GM19463 (cell line): ENCODE results near the gene TNFRSF1B.
"Not testable (repeated sequence)": the region's sequence is repeated elsewhere in the genome, so short reads cannot be mapped to it uniquely, and the experiment has no call there.

Source experiments
- ATAC-seq: cut with Tn5 transposase; IDR thresholded peaks from one replicate; pipeline ENCODE4 v1.9.1; 2021; ENCODE audit warnings: mild to moderate bottlenecking, moderate library complexity; ENCODE audit not compliant: unreplicated experiment

The TNFRSF1B gene

DNA sequence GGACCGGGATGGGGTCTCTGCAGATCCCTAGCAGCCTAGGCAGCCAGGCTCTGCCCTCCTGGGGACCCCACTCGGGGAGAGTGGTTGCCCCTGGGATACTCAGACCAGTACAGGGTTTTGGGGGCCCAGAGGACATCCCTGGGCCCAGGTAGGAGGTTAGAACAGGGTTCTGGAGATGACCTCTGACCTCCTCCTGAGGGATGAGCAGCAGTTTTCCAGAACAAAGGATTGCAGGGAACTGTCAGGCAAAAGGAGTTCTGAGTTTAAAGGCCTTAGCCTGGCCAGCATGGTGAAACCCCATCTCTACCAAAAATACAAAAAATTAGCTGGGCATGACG lies 42.7 kb downstream of the TNFRSF1B start:
- ATAC-seq, result no peak

DNA sequence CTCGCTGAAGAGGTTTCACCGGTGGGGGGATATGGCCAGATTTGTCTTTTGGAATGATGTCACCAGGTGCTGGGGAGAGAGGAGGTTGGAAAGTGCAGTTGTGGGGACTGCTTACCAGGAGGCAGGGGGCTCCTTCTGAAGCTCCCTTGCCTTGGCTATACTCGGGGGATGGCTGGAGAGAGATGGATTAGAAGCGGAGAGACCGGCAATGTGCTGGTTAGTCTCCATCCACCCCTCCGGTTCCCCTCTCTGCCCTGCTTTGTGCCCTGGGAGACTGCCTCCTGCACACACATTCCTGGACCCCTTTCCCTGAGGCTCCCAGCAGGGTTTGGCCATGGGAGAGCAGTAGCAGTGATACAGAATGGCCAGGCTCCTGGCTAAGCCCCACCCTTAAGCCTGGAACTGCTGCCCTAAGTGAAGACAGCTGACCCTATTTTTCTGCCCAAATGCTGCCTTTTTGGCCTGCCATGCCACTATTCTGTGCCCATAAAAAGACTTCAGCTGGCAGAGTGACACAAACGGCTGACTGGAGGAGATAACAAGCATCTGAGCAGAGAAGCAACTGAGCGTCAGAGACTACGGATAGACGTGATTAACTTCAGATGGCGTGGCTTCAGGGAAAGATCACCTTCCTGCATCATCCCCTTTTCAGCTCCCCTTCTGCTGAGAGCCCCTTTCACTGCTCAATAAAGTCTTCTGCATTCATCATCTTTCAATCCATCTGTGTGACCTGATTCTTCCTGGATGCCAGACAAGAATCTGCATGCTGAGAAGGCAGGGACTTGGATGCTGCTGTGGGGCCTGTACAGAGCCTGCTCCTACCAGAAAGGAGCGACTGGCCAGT lies 48.5 kb downstream of the TNFRSF1B start:
- no peak for ATAC-seq

DNA sequence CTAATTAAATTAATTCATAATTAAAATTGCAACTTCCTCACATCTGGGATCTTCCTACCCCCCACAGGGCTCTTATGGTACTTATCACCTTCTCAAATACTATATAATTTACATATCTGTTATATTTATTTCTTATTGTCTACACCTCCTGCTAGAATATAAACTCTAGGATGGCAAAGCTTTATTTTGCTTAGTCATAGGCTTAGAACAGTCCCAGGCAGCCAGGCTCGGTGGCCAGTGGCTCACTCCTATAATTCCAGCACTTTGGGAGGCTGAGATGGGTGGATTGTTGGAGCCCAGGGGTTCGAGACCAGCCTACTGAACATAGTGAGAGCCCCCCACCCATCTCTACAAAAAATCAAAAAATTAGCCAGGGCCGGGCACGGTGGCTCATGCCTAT lies 53.0 kb downstream of the TNFRSF1B start:
- ATAC-seq, result no peak

DNA sequence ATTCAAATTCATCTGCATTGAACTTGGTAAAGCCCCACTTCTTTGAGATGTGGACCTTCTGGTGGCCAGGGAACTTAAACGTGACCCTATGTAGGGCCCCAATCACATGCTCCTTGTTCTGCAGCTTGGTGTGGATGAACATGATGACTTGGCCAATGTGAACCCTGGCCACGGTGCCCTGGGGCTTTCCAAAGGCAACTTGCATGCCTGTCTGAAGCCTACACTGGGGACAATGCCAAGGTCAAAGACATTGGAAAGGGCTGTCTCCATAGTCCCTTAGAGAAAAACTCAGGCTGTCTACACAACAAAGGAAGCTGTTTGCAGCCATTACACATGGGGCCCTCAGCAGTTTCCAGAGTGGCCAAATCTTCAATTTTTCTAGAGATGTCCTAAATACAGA lies 54.1 kb downstream of the TNFRSF1B start:
- no peak for ATAC-seq

DNA sequence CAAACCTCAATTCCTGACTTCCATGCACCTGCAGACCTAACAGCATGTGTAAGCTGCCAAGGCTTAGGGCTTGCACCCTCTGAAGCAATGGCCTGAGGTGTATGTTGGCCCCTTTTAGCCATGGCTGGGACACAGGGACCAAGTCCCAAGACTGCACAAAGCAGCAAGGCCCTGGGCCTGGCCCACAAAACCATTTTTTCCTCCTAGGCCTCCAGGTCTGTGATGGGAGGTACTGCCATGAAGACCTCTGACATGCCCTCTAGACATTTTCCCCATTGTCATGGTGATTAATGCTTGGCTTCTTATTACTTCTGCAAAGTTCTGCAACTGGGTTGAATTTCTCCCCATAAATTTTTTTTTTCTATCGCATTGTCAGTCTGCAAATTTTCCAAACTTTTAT lies 55.9 kb downstream of the TNFRSF1B start:
- ATAC-seq, result not testable (repeated sequence)

DNA sequence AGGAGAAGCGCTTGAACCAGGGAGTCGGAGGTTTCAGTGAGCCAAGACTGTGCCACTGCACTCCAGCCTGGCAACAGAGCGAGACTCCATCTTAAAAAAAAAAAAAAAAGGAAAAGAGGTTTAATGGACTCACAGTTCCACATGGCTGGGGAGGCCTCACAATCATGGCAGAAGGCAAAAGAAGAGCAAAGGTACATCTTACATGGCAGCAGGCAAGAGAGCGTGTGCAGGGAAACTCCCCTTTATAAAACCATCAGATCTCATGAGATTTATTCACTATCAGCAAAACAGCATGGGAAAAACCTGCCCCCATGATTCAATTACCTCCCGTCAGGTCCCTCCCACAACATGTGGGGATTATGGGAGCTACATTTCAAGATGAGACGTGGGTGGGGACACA lies 57.3 kb downstream of the TNFRSF1B start:
- not testable (repeated sequence) for ATAC-seq

DNA sequence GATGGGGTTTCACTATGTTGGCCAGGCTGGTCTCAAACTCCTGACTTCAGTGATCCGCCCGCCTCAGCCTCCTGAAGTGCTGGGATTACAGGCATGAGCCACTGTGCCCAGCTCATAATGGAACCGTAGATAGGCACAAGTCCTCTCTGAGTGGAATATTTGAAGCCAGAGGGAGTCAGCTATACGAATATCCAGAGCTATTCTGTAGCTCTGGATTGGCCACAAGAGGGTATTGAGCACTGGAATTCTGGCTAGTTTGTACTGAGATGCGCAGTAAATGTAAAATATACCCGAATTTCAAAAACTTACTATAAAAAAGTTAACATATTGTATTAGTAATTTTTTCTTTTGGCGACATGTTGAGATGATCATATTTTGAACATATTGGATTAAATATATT lies 62.2 kb downstream of the TNFRSF1B start:
- no peak for ATAC-seq

DNA sequence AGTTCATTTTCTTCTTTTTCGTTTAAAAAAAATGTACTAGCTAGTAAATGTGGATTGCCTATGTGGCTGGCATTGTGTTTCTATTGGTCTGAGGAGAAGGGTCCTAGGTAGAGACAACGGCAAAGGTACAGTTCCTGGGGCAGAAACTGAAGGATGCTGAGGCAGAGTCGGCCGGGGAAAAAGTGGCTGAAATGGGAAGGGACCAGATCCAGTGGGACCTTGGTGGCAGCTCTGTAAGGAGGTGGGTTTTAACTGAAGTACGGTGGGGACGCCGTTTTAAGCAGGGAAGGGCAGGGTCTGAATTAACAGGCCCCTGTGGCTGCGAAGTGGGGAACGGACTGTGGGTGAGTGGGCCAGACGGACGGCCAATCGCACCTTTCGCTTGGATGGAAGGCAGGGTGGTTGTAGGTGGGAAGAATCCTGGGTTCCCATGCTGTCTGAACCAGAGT lies 62.6 kb downstream of the TNFRSF1B start:
- no peak for ATAC-seq

DNA sequence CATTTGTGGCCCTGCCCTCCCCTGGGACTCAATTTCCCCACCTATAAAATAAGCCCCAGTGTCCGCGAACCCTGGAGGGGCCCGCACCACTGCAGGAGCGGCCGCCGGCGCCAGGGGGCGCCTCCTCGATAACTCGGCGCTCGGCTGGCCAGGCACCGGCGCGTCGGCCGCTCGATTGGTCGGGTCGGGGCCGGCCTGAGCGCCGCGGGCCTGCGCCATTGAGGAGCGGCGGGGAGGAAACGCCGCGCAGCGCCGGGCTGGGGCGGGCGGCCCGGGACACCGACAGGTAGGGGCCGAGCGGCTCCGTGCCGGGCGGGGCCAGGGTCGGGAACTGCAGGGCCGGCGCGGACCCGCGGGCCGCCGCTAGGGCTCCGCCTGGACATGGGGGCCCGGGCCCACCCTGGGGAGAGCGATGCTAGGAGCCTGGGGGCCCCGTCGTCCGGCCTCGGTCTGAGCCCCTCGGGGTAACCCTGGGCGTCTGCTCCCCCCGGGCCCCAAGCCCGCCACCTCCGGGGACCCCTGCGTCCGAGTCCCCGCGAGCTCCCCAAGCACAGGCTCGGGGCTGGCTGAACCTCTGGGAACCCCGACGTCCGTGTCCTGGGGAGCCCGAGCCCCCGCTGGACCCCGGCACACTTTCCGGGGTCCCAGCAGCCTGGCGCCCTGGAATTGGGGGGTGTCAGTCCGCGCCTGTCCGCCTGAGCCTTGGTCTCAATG lies 63.2 kb downstream of the TNFRSF1B start, which contains the start of gene VPS13D:
TSS of gene VPS13D (plus strand) at position 196 of the 714 bp plus-strand sequence. CDS start 4,237 bp downstream, outside the sequence.
- ATAC-seq, result peak; percentile 87

DNA sequence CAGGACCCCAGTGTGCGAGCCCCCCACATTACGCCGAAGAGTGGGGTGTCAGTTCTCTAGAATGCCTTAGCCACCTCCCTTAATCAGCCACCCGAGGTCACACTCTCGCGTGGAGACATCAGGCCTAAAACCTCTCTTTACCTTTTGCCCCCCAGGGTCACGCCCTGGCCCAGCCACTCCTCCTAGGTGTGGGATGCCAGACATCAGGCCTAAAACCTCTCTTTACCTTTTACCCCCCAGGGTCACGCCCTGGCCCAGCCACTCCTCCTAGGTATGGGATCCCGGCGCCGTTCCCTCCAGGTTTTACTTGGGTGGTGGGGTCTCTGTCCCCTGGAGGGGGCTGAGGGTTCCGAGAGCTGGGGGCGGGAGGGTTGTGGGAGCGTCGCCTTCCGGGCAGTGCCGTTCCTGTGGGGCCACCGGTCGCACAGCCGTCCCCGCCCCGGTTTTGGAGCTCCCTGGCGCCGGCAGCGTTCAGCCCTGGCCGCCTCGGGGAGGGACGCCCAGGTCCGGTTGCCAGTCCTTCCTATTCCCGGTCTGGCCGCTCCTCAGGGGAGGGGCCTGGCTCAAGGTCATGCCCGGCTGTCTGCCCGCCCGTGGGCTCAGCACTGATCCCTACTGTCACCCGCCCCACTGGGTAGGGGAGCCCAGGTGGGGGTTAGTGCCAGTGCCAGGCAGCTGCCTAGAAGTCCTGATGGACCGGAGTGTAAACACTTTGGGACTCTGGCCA lies 63.9 kb downstream of the TNFRSF1B start:
- ATAC-seq, result no peak

DNA sequence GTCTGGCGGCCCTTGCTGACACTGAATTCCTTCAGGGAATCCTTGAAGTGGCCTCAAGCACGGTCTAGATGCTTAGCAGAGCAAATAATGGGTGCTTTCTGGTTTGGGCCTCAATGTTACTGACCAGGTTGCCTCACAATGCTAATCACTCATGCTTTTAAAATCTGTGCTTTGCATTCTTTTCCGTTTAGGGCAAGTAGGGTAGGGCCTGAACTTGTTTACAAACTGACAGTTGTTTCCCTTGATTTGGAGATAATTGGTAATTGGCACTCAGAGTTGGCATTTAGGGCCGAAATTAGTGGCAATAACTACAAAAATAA lies 64.4 kb downstream of the TNFRSF1B start:
- no peak for ATAC-seq

DNA sequence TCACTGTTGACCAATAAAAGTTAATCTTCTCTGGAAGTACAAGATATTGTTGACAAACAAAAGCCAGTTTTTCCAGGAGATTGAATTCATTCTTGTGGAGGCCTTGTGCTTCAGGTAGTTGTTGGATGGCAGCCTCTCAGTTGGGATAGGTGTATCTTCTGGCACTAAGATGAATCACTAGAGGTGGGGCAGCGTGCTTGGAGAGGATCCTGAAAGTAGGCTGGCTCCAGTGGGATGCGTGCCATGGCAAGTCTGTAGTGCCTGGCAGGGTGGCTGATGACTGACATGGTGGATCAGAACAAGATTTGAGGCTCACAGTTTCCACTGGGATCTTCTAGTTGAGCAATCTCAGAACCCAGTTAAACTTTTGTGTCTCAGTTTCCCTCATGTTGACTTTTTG lies 65.4 kb downstream of the TNFRSF1B start:
- no peak for ATAC-seq

DNA sequence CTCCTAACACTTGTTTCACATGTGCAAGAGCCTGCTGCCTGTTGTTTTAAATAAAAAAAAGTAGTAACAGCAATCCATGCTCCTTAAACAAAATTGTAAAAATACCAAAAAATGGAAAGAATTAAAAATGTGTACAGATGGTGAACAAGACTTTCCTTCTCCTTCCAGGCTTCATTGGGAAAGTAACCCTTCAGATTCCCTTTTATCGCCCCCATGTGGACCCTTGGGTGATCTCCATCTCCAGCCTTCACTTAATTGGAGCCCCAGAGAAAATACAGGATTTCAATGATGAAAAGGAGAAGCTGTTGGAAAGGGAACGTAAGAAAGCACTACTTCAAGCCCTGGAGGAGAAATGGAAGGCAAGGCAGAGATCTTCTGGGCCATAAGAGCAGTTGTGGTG lies 77.3 kb downstream of the TNFRSF1B start:
- ATAC-seq, result no peak

DNA sequence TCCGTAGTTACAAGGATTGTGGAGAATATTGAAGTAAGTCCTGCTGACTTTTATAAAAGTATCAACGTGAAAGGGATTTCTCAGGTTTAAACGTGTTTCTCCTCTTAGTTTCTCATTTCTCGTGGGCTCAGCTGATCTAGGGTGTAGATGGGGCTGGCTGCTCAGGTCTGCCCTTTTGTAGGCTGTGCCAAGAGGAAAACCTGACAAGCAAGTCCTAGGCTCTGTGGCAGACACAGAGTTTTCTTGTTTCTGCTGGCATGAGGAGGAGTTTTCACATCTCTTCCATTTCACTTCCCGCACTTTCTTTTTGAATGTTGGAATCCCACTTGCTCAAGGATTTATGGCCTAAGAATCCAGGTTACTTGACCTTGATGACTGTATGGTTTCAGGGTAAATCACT lies 77.8 kb downstream of the TNFRSF1B start:
- ATAC-seq, result no peak

DNA sequence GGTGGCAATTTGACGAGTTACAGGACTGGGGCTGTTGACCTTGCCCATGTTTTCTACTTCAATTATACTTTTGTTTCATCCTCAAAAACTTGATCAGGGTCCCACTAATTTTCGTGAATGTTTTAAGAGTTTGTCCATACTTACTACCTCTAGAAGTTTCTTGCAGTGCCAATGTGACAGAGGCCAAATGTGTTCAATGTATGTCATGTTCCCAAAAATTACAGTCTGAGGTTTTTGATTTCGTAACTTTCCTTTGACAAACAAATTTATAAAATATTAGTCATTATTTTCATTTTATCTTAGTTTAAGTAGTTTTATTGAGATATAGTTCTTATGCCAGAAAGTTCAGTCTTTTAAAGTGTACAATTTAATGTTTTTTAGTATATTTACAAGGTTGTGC lies 78.3 kb downstream of the TNFRSF1B start:
- no peak for ATAC-seq

DNA sequence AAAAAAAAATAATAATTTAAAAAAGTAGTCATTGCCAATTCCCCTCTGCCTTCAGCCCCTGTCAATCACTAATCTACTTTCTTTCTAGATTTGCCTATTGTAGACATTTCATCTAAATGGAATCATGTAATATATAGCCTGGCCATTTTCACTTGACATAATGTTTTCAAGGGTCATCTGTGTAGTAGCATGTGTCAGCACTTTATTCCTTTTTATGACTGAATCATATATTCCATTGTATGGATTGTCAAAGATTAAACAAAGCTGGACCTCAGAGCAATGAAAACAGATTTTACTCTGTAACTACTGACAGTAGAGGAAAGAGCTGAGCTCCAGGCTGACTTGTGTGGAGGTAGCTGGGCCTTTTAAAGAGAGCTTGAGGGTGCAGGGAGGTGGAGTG lies 78.9 kb downstream of the TNFRSF1B start:
- ATAC-seq, result no peak

DNA sequence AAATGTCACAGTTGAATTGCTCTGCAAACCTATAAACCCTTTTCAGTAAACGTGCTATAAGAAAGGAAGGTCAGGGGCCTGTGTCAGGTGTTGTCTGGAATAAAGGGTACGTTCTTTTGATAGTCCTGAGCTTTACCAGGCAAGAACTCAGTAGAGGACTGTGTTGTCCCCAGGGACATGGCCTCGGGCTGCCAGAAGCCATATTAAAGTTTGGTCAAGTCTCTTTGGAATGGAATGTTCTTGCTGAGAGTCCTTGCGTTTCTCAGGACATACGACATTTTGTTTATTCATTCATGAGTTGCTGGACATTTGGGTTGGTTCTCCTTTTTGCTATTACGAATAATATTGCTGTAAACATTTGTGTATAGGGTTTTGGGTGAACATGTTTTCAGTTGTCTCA lies 79.8 kb downstream of the TNFRSF1B start:
- no peak for ATAC-seq

DNA sequence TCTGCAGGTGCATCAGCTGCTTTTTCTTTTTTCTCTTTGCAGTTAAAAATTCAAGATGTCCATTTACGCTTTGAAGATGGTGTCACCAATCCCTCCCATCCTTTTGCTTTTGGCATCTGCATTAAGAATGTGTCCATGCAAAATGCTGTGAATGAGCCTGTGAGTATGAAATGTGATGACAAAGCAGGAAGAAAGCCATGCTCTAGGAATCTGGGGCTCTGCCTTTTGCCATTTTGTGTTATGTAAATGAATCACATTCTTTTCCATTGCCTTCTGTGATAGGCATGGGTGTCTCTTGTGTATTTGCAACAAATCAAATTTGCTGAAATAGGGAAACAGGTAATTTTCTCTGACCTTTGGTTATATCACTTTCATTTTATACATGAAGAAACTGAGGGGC lies 82.4 kb downstream of the TNFRSF1B start:
- ATAC-seq, result no peak

DNA sequence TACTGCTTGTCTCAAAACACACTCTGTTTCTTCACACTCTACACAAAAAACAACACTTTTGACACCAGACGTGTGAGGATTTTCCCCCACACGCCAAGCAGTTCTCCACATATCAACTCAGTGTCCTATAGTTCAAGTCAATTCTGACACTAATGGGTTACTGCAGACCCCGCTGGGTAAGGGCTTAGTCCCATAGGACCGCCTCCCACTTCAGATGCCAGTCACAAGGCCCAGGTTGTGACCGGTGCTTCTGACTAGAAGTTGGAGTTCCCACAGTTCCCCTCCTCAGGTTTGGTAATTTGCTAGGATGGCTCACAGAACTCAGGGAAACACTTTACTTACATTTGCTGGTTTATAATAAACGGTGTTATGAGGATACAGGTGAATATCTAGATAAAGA lies 83.0 kb downstream of the TNFRSF1B start:
- ATAC-seq, result no peak

DNA sequence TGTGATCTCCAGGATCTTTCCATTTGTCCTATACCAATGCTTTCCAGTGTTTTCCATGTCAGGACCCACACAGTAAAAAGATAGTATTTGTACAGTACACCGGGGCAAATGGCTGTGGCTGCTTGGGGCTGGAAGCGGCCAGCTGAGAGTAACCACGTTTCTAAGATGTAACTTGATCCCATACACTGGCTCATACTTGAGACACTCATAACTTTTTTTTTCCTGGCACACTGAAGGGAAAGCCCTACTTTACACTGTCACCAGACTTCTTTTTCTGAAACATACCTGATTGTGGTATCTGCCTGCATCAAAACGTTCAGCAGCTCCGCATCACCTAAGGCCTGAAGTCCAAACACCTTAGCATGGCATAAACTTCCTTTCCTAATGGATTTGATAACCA lies 84.7 kb downstream of the TNFRSF1B start:
- no peak for ATAC-seq

DNA sequence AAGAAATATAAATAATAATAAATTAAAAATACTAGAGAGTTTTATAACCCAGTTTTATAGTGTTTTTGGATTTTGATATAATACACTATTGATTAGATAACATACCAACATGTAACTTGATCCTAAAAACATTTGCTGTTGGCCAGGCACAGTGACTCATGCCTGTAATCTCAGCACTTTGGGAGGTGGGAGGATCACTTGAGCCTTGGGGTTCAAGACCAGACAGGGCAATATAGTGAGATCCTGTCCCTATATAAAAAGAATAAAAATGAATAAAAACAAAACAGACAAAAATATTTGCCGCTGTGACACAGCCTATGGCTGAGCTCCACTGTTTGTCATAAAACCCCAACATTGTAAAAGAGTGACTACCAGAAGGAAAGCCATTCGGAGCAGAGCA lies 89.1 kb downstream of the TNFRSF1B start:
- no peak for ATAC-seq

DNA sequence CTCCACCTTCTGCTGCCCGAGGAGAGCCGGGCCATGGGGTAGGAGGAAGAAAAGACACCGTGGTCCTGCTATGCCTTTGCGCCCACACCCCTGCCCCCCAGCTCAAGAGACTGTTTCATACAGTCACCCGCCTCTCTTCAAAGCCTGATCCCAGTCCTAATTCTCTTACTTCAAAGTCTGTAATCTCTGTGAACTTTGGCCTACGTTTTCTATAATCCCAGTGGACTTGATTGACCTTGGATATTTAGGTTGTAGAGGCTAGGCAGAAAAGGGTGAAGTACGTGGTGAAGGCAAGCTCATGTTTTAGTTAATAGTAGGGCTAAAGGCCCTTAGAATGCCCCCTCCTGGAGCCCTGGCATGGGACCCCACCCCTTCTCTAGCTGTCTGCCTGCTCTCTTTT lies 91.5 kb downstream of the TNFRSF1B start:
- ATAC-seq, result no peak
